Left renal pelvis (tissue), 4 donors: Measurements from ENCODE around the gene PNMA8A. TPM values are rescaled to one million over a fixed set of nuclear protein-coding genes. Genes with fewer than 3 reads are reported as not detected.
"Not testable (repeated sequence)": the region's sequence is repeated elsewhere in the genome, so short reads cannot be mapped to it uniquely, and the experiment has no call there.

Experiments used
- DNase-seq, 4 donors: peaks; one replicate each; pipeline ENCODE4 v3.0.0-alpha.2; 2013; ENCODE audit warnings: low read depth in 4 of 4, low spot score in 3 of 4
- polyA plus RNA-seq, 4 donors: library from polyadenylated mRNA; unstranded; fragments of 120-200 nt; gene quantifications; one replicate each; pipeline ENCODE4 v1.2.1, GENCODE V29; 2013; ENCODE audit not compliant: insufficient read length in 4 of 4

Gene PNMA8A
- polyA plus RNA-seq, 4 donors: 47.1 to 71.7 (median 60.4) TPM

DNA sequence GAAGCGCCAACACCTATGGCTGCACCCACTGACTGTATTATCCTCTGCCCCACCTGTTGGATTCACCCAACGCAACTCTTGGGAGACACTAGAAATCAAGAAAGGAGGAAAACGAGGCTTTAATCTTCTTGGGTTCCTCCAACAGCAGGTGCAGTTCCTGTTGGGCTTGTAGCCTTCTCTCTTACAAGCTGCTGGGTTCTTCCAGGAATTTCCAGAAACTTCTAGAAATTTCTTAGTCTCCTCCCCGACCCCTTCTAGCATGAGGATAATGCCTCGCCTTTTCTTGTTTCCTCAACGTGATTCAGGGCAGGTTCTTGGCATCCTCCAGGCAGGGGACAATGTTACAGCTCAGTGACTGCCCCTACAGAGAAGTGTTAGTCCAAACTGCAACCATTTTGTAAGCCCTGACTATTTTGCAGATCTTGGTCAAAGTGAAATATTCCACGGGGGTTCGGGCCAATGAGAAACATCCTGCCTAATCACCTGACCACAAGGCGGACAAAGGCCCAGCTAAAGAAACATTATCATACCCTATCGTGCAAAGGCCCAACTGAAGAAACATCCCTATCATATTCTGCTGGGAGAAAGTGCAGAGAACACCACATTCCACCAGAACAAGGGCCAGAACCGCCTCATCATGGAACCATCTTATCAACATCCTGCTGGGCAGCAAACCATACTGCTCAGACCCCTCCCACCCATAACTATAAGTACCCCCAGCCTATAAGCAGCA, 614 bp upstream of the PNMA8A start:
- no peak for DNase-seq

- DNase-seq: no peak
Observed at GRCh38 chr19:46470376-46470775, 987 bp downstream of the PNMA8A start.

GRCh38 chr19:46469541-46470185, 1.7 kb downstream of the PNMA8A start:
- DNase-seq: no peak

- no peak for DNase-seq
Observed at GRCh38 chr19:46466536-46467196, 4.7 kb downstream of the PNMA8A start.

- no peak for DNase-seq
Observed at GRCh38 chr19:46463516-46463915, 7.8 kb downstream of the PNMA8A start.

GRCh38 chr19:46461537-46461936, 9.8 kb downstream of the PNMA8A start:
- DNase-seq: no peak

GRCh38 chr19:46460981-46461380, 10.4 kb downstream of the PNMA8A start:
- no peak for DNase-seq

GRCh38 chr19:46460055-46460454, 11.3 kb downstream of the PNMA8A start:
- no peak for DNase-seq

DNA sequence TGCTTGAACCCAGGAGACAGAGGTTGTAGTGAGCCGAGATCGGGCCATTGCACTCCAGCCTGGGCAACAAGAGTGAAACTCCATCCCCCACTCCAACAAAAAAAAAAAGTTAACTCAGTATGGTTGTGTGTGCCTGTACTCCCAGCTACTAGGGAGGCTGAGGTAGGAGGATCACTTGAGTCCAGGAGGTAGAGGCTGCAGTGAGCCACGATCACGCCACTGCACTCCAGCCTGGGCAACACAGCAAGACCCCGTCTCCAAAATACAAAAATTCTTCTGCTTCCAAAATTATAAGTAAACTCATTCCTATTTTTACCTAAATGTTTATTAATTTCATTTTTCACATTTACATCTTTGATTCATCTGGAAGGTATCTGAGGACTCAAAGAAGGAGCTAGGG, 14.4 kb downstream of the PNMA8A start:
- no peak for DNase-seq

DNA sequence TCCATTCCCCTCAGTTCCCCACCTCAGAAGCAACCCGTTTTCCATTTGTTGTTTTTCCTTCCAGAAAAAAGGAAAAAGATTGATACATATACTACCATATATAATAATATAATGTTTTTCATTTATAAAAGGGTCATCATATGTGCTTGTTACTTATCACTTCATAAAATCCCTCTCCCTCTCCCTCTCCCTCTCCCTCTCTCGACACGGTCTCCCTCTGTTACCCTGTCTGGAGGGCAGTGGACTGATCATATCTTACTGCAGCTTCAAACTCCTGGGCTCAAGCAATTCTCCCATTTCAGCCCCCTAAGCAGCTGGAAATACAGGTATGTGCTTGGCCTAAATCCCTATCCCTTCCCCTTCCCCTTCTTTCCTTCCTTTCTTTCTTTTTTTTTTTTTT, 17.1 kb downstream of the PNMA8A start:
- DNase-seq: no peak

DNA sequence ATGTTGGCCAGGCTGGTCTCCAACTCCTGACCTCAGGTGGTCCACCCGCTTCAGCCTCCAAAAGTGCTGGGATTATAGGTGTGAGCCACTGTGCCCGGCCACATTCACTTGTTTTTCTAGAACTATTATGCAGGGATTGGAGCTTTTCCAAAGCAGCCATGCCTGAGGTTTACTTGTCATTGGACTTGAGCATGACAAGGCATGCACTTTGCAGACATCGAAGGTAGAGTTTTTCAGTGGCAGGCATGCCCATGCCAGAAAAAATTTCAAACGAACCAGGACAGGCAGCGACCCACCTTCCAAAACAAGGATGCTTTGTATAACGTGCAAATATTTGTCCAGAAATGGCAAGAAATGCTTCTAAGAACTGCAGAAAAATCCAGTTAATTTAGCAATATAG, 17.7 kb downstream of the PNMA8A start:
- DNase-seq: no peak

DNA sequence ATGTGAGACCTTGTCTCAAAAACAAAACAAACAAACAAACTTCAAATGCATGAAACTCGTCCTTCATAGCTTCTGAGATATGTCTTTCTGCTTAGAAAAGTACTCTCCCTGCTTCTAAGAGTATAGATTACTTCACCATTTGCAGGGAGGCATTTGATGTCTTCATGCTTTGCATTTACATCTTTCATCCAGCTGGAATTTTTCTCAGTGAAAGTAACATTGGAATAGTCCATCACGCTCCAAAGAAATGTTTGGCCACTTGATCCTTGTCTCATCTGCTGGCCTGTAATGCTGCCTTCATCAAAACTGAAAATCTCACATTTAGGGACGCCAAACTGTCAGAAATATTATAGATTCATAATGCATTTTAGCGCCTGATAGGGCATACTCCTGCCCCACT, 19.2 kb downstream of the PNMA8A start:
- no peak for DNase-seq

DNA sequence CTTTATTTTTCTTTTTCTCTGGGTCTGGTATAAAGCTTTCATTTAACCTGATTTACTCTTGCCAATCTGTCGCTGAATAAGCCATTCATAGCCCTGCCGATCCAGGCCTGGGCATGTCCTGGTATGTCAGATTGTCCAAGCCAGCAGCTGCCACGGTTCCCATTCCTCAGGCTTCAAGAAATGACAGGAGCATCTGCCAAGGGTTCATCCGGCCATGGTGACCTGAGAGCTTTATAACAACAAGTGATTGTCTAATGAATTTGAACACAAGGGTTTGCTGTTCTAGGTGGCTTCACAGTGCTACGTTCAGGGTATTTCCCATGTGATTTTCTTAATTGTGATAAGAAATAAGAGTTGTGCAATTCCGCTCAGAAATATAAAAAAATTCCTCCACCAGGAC, 20.0 kb downstream of the PNMA8A start:
- DNase-seq: no peak

- DNase-seq: no peak
Observed at GRCh38 chr19:46450737-46451136, 20.6 kb downstream of the PNMA8A start.

DNA sequence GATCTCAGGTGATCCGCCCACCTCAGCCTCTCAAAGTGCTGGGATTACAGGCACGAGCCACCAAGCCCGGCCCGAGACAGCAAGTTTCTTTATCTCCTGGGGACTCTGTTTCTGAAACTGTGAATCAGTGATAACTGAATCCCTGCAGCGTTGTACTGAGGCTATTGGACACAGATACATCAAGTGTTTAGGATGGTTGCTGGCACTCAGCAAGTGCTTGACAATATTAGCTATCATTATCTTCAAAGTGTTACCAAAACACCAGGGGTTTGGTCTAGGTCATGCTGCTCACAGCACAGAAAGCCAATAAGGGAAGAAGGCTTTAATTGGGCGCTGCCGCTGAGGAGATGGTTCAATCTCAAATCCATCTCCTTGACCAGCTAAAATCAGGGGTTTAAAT, 22.1 kb downstream of the PNMA8A start:
- DNase-seq: no peak

DNA sequence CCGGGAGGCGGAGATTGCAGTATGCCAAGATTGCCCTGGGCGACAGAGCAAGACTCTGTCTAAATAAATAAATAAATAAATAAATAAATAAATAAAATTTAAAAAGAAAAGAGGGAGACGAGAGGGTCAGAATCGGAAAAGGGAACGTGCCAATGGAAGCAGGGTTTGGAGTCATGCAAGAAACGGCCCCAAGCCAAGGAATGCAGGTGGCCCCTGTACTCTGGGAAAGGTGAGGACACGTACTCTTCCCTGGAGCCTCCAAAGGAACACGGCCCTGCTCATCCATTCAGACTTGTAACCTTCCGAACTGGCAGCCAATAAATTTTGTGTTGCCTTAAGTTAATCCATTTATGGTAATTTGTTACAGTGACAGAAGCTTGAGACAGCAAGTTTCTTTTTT, 22.8 kb downstream of the PNMA8A start:
- DNase-seq: no peak

DNA sequence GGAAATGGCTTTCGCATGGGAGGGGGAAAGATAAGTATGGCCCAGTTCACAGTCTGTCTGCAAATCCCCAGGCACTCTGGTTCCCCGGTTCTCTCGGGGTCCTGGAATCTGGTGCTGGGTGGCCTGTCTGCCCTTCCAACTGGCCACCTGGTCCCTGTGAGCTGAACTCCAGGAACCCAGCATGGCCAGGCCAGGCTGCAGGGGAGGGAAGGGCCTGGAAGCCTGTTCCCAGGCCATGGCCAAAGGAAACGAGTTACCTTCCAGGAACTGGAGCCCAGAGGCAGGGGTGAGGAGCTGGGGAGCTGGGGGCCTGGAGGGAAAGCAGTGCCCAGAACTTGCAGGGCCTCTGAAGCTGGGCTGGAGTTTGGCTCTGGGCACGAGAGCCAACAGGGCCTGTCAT, 23.5 kb downstream of the PNMA8A start:
- no peak for DNase-seq

GRCh38 chr19:46447006-46447405, 24.4 kb downstream of the PNMA8A start:
- DNase-seq: no peak

- DNase-seq: no peak
Observed at GRCh38 chr19:46446021-46446420, 25.3 kb downstream of the PNMA8A start.

DNA sequence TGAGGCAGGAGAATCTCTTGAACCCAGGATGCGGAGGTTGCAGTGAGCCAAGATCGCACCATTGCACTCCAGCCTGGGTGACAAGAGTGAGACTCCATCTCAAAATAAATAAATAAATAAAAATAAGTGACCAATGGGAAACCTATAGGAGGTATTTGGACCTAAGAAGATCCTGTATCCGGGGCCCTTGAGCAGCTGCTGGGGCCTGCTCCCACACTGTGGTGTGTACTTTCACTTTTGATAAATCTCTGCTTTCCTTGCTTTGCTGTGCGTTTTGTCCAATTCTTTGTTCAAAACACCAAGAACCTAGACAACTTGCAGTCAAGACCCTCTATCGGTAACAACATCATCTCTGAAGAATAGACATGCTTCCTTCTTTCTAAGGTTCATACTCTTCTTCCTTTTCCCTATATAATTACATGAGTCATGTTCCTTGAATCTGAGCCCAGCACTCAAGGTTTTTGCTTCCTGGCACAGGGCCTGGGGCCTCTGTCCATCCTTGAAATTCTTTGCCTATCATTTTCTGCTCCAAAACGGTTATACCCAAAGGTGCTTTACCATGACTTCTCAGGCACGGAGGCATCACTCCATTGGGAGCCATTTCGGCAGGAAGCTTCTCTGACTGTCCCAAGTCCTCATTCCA, 28.4 kb downstream of the PNMA8A start:
- DNase-seq: no peak

DNA sequence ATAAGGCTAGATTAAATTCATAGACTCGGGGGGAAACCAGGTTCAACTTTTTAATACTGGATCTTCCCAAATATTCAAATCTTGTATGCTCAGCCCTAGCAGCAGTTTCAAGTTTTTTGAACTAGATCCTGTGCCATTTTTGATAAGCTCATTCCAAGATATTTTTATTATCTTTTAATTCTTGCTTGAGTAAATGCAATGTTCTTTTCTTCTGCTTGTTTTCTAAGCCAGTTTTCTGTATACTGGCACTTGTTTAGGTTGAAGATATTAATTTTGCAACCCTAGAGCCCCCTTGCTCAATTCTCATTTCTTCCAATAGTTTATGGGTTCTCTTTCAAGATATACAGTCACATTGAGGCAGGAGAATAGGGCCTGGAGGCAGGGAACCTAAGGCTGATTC, 29.5 kb downstream of the PNMA8A start:
- DNase-seq: no peak

- not testable (repeated sequence) for DNase-seq
Observed at GRCh38 chr19:46435689-46436088, 35.7 kb downstream of the PNMA8A start.
